Measurements from ENCODE around the gene DMBT1. TPM values are rescaled to one million over a fixed set of nuclear protein-coding genes. Genes with fewer than 3 reads are reported as not detected.

The DMBT1 gene
- total RNA-seq, 1 donor from 2014 or later: 6.5 TPM

DNA sequence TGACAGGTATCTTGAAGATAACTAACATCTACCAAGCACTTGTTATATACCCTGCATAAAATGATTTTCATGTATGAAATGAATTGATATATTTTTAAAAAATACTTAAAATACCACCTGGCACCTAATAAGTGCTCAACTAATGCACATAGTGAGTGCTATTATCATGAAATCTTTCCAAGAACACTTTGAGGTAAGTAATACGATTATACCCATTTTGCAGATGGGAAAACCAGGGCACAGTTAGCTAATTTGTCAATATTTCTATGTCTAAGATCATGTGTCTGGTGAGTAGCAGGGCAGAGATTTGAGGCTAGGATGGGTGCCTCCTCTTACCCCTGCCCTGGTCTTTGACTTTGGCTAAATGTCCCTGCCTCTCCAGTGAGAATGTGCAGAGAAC, 6.1 kb downstream of the DMBT1 start:
- TF ChIP-seq, protein P1, sequence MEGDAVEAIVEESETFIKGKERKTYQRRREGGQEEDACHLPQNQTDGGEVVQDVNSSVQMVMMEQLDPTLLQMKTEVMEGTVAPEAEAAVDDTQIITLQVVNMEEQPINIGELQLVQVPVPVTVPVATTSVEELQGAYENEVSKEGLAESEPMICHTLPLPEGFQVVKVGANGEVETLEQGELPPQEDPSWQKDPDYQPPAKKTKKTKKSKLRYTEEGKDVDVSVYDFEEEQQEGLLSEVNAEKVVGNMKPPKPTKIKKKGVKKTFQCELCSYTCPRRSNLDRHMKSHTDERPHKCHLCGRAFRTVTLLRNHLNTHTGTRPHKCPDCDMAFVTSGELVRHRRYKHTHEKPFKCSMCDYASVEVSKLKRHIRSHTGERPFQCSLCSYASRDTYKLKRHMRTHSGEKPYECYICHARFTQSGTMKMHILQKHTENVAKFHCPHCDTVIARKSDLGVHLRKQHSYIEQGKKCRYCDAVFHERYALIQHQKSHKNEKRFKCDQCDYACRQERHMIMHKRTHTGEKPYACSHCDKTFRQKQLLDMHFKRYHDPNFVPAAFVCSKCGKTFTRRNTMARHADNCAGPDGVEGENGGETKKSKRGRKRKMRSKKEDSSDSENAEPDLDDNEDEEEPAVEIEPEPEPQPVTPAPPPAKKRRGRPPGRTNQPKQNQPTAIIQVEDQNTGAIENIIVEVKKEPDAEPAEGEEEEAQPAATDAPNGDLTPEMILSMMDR (conservative IDR thresholded peaks at IDR 0.05): no peak
- Mint-ChIP-seq H3K36me3 (no peaks in the 10 kb centered on the region), H3K4me1 (ENCODE audit: unreplicated experiment) (peaks cover 6% of the 10 kb centered on the region), H3K9me3 (no peaks in the 10 kb centered on the region), H3K4me3 (no peak overlapping the region), H3K27me3 (peaks cover 51% of the 10 kb centered on the region), H3K27ac (no peak overlapping the region)
- DNase-seq (ENCODE audit: extremely low spot score, unreplicated experiment): no peak

DNA sequence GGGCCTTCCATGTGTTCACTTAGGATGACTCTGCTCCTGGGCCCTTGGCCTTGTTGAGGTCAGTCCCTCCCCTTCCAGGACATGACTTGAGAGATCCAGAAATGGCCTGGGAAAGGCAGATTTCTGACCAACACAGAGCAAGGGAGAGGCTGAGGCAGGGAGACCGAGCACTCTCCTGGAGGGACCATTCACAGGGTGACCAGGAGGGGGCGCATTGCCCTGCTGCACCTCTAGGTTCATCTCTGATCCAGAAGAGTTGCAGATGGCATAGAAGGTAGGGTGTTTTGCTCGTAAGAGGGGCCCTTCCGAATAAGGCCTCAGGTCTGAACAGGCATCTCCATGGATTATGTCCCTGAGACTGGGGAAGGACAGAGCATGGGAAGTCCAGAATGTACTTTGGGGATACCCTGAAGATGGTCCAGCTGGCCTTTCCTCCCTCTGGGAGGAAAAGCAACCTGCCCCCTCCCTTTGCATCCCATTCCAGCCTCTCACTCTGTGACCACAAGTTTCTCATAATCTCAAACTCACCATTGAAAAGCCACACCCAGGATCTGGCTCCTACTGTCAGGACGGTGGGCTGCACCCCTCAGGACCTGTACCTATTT, 6.6 kb downstream of the DMBT1 start:
- Mint-ChIP-seq H3K27ac (no peak overlapping the region), H3K4me1 (ENCODE audit: unreplicated experiment) (peaks cover 6% of the 10 kb centered on the region), H3K4me3 (no peak overlapping the region), H3K9me3 (no peaks in the 10 kb centered on the region), H3K36me3 (no peaks in the 10 kb centered on the region), H3K27me3 (peaks cover 50% of the 10 kb centered on the region)
- DNase-seq (ENCODE audit: extremely low spot score, unreplicated experiment): no peak
- TF ChIP-seq, protein P1 (conservative IDR thresholded peaks at IDR 0.05): peak; percentile 65

DNA sequence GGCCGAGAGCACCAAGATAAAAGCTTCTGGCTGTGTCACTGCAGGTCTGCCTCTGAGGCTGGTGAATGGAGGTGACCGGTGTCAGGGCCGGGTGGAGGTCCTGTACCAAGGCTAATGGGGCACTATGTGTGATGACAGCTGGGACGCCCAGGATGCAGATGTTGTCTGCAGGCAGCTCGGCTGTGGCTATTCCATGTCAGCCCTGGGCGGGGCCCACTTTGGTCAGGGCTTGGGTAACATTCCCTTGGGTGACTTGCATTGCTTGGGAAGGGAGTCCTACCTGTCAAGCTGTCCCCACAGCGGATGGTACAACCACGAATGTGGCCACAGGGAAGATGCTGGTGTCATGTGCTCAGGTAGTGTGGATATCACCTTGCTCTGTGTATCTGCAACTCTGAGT, 8.0 kb downstream of the DMBT1 start:
- H3K36me3 Mint-ChIP-seq: no peaks in the 10 kb centered on the region
- peaks cover 53% of the 10 kb centered on the region for H3K27me3 Mint-ChIP-seq
- TF ChIP-seq, protein P1 (conservative IDR thresholded peaks at IDR 0.05): no peak
- no peak overlapping the region for H3K27ac Mint-ChIP-seq
- H3K9me3 Mint-ChIP-seq: no peaks in the 10 kb centered on the region
- no peak overlapping the region for H3K4me3 Mint-ChIP-seq
- no peak for DNase-seq (ENCODE audit: extremely low spot score, unreplicated experiment)
- H3K4me1 Mint-ChIP-seq (ENCODE audit: unreplicated experiment): peaks cover 6% of the 10 kb centered on the region

DNA sequence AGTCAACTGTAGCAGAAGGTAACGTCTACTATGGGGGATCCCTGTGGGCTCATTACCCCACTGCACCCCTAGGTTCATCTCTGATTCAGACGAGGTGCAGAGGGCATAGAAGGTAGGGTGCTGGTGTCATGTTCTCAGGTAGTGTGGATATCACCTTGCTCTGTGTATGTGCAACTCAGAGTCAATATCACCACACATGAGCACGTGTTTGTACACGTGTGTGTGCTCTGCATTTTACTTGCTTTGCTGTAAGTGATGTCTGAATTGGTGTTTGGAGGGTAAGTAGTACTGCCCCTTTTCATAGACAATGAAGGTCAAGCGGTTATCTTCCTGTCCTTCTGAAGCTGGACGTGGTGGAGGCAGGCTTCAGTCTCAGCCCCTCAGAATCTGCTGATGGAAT, 10.4 kb downstream of the DMBT1 start:
- H3K4me1 Mint-ChIP-seq (ENCODE audit: unreplicated experiment): peaks cover under 1% of the 10 kb centered on the region
- H3K27ac Mint-ChIP-seq: no peak overlapping the region
- peaks cover 47% of the 10 kb centered on the region for H3K27me3 Mint-ChIP-seq
- DNase-seq (ENCODE audit: extremely low spot score, unreplicated experiment): no peak
- no peak overlapping the region for H3K4me3 Mint-ChIP-seq
- no peaks in the 10 kb centered on the region for H3K36me3 Mint-ChIP-seq
- no peaks in the 10 kb centered on the region for H3K9me3 Mint-ChIP-seq
- TF ChIP-seq, protein P1 (conservative IDR thresholded peaks at IDR 0.05): no peak

DNA sequence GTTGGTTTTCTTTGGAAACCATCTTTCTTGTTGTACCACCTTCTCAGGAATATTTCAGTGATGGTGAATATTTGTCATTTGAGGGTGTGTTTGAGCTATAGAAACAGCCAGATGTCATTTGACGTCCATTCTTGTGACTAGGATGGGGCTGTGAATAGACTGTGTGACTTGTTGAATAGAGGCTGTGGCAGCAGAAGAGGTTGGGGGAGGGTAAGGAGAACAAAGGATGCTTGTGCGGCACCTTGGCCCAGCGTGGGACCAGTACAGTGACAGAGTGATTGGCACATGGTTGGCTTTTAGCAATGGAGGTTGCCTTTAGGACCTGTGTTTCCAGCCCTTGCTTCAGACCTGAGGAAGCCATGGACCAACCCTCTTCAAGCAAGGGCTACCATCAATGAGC, 11.3 kb downstream of the DMBT1 start:
- Mint-ChIP-seq H3K9me3 (no peaks in the 10 kb centered on the region), H3K4me1 (ENCODE audit: unreplicated experiment) (no peaks in the 10 kb centered on the region), H3K27me3 (peaks cover 47% of the 10 kb centered on the region), H3K36me3 (no peaks in the 10 kb centered on the region), H3K4me3 (no peak overlapping the region), H3K27ac (no peak overlapping the region)
- no peak for DNase-seq (ENCODE audit: extremely low spot score, unreplicated experiment)
- TF ChIP-seq, protein P1 (conservative IDR thresholded peaks at IDR 0.05): no peak

DNA sequence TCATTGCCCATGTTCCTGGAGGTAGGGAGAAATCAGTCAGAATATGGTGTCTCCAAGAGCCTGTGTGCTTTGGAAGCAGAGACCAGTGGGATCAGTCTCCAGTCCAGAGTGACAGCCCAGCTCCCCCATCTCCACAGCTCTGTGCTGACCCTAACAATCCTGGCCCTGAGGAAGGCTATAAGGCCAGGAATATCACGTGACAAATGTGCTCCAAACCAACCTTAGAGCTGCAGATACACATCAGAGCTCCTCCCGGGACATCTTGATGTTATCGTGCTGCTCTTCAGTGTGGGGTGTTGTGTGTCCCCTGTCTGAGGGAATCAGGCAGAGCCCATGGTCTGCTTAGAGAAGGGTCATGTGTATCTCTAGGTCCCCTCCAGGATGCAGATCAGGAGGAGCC, 15.2 kb downstream of the DMBT1 start:
- H3K27ac Mint-ChIP-seq: no peak overlapping the region
- no peak for DNase-seq (ENCODE audit: extremely low spot score, unreplicated experiment)
- H3K4me3 Mint-ChIP-seq: no peak overlapping the region
- no peaks in the 10 kb centered on the region for H3K36me3 Mint-ChIP-seq
- no peaks in the 10 kb centered on the region for H3K4me1 Mint-ChIP-seq (ENCODE audit: unreplicated experiment)
- TF ChIP-seq, protein P1 (conservative IDR thresholded peaks at IDR 0.05): no peak
- H3K9me3 Mint-ChIP-seq: no peaks in the 10 kb centered on the region
- H3K27me3 Mint-ChIP-seq: peaks cover 24% of the 10 kb centered on the region
